ENCODE results near the gene ERN1. TPM values are rescaled to one million over a fixed set of nuclear protein-coding genes. Genes with fewer than 3 reads are reported as not detected.
A peak's percentile ranks its signal among the peaks of the same experiment; 100 is the strongest.
"Not testable (repeated sequence)": the region's sequence is repeated elsewhere in the genome, so short reads cannot be mapped to it uniquely, and the experiment has no call there.

Gene ERN1
- total RNA-seq, 4 donors from 2014 or later, result 17.2 to 30.0 (median 24.0) TPM

DNA sequence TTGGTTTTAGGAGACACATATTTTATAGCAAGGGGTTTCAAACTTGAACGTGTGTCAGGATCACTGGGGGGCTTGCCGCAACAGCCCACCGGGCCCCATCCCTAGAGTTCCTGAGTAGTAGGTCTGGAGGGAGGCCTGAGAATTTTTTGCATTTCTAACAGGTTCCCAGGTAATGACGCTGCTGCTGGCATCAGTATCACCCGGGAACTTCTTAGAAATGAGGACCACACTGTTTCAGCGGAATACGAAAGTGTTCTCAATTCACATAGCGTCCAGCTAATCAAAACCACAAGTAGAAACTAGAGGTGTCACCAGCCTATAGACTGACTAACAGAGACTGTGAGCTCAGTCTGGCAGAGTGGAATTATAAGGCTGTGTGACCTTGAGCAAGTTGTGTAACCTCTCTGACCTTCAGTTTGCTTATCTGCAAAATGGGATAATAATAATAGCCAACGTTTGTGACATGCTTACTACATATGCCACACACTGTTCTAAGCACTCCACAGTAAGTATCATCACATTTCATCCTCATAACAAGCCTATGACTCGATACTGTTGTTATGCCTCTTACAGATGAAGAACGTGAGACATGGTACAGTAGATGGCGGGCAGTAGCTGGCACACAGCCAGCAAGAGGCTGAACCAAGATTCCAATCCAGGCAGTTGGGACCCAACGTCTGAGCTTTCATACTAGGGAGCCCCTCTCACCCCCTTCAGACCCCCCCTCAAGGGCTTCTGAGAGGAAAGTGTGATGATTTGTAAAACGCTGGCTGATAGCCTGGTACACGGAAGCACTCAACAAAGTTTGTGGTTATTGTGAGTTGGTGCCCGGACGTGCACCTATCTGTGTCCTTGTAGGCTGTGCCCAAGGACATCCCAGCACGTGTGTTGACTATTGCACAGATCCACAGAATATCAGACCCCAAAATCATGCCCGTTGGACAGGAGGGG, 104.9 kb downstream of the ERN1 start:
- DNase-seq, result peak in 1 of 3 donors; percentile 67
- Histone ChIP-seq H3K36me3 (no peaks in the 10 kb centered on the region), H3K4me1 (peaks cover 0 to 13% (median 0%) of the 10 kb centered on the region in 4 donors), H3K27me3 (no peaks in the 10 kb centered on the region), H3K27ac (peak overlapping the region; percentile 17 to 67 (median 64)), H3K9me3 (no peaks in the 10 kb centered on the region), H3K4me3 (peak overlapping the region in 1 of 4 donors; percentile 27)
- no peak for TF ChIP-seq POLR2A (IDR thresholded peaks at IDR 0.05)
- TF ChIP-seq CTCF (IDR thresholded peaks at IDR 0.05), result no peak

DNA sequence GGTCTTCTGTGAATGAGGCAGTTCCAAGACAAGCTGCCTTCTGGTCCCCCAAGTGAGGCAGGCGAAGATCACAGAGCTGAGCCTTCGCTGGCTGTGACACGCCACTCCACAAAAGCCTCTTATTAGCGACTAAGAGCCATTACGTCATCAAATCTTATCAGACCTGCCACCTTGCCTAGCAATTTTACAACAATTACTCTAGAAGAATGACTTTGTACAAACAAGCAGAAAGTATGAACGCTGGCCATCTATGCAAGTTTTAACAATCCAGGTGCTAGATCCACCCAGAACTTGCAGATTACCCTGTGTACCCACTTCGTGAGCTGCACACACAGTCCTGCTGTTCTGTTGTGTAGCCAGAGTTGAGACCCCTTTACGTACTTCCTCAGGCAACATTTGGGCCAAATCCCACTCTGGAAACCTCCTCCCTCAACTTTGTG, 105.7 kb downstream of the ERN1 start:
- Histone ChIP-seq H3K27ac (peak overlapping the region; percentile 17 to 67 (median 64)), H3K9me3 (no peaks in the 10 kb centered on the region), H3K27me3 (no peaks in the 10 kb centered on the region), H3K4me3 (no peak overlapping the region), H3K36me3 (no peaks in the 10 kb centered on the region), H3K4me1 (peaks cover 0 to 15% (median 0%) of the 10 kb centered on the region in 4 donors)
- TF ChIP-seq CTCF (IDR thresholded peaks at IDR 0.05) (no peak), POLR2A (IDR thresholded peaks at IDR 0.05) (no peak)
- DNase-seq, result peak in 1 of 3 donors; percentile 45

DNA sequence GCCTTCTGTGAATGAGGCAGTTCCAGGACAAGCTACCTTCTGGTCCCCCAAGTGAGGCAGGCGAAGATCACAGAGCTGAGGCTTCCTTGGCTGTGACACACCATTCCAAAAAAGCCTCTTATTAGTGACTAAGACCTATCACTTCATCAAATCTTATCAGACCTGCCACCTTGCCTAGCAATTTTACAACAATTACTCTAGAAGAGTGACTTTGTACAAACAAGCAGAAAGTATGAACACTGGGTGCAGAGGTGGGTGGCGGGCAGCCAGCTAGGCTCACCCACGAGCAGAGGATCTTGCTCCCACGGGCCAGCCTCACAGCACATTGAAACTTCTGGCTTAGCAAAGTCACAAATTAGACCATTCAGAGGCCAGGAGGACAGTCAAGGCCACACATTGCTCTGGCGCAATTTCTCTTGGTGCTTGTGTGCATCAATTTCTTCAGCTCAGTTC, 107.3 kb downstream of the ERN1 start:
- H3K27me3 ChIP-seq, result no peaks in the 10 kb centered on the region
- H3K4me1 ChIP-seq, result peaks cover 0 to 18% (median 0%) of the 10 kb centered on the region in 4 donors
- H3K27ac ChIP-seq, result peak overlapping the region in 2 of 4 donors; percentile 39 to 42
- peak in 1 of 3 donors; percentile 40 for DNase-seq
- H3K4me3 ChIP-seq, result no peak overlapping the region
- no peak for TF ChIP-seq POLR2A (IDR thresholded peaks at IDR 0.05)
- no peak for TF ChIP-seq CTCF (IDR thresholded peaks at IDR 0.05)
- H3K9me3 ChIP-seq, result no peaks in the 10 kb centered on the region
- no peaks in the 10 kb centered on the region for H3K36me3 ChIP-seq

- DNase-seq, result peak in 2 of 3 donors; percentile 96
- Histone ChIP-seq H3K27ac (peak within 1 kb of the TSS; percentile 76 to 92 (median 88)), H3K27me3 (no peaks in the 10 kb centered on the region), H3K4me1 (peaks cover 0 to 14% (median 0%) of the 10 kb centered on the region in 4 donors), H3K36me3 (no peaks in the 10 kb centered on the region), H3K4me3 (peak within 1 kb of the TSS; percentile 50 to 58 (median 50)), H3K9me3 (no peaks in the 10 kb centered on the region)
- TF ChIP-seq POLR2A (IDR thresholded peaks at IDR 0.05) (peak; percentile 39 to 51), CTCF (IDR thresholded peaks at IDR 0.05) (peak in 2 of 6 experiments; percentile 26 to 39)
Observed at GRCh38 chr17:64020056-64020766, 109.7 kb downstream of the ERN1 start, which contains the start of gene ICAM2. Gene ICAM2 (minus strand): TSS chr17:64020633. CDS start chr17:64006691, 13,942 bp downstream.

GRCh38 chr17:64019551-64019961, 110.4 kb downstream of the ERN1 start:
- peak in 1 of 3 donors; percentile 45 for DNase-seq

More at GRCh38 chr17:64019551-64019961, 110.4 kb downstream of the ERN1 start:
- H3K4me3 ChIP-seq, result peak overlapping the region; percentile 50 to 58 (median 50)
- H3K4me1 ChIP-seq, result peaks cover 0 to 14% (median 0%) of the 10 kb centered on the region in 4 donors
- H3K36me3 ChIP-seq, H3K9me3 ChIP-seq, H3K27me3 ChIP-seq: not testable (repeated sequence)
- H3K27ac ChIP-seq, result peak overlapping the region in 3 of 4 donors; percentile 76 to 92 (median 91)

Measured in Peyer's patch (tissue), 4 donors.